WERI-Rb-1 (cell line): ENCODE measurements around the gene RNU7-1.

Experiments used
- DNase-seq: peaks from one replicate; pipeline ENCODE4 v3.0.0-alpha.2; 2020
- H3K27ac ChIP-seq: fragments of 250-450 bp; sonication (Bioruptor Pico); 2 replicates; pipeline ENCODE4 v1.5.1; 2020; ENCODE audit warnings: mild to moderate bottlenecking, moderate library complexity
- H3K27me3 ChIP-seq: fragments of 250-450 bp; sonication (Bioruptor Pico); 2 replicates; pipeline ENCODE4 v1.5.1; 2021; ENCODE audit warnings: mild to moderate bottlenecking, low read depth, moderate library complexity; ENCODE audit not compliant: insufficient read depth, severe bottlenecking
- H3K36me3 ChIP-seq: fragments of 250-450 bp; sonication (Bioruptor Pico); 2 replicates; pipeline ENCODE4 v1.5.1; 2020; ENCODE audit warnings: mild to moderate bottlenecking, moderate library complexity
- H3K4me3 ChIP-seq: 2 replicates; pipeline ENCODE4 v1.5.1; 2011; ENCODE audit warnings: low read depth, mild to moderate bottlenecking, control low read depth, low read length
- H3K9me3 ChIP-seq: fragments of 250-450 bp; sonication (Bioruptor Pico); 2 replicates; pipeline ENCODE4 v1.5.1; 2021; ENCODE audit warnings: mild to moderate bottlenecking, moderate library complexity; ENCODE audit not compliant: severe bottlenecking
- TF ChIP-seq, protein P1 (sequence below): IDR thresholded peaks from 2 replicates; pipeline ENCODE4 v1.5.1; 2011; ENCODE audit warnings: low read depth, mild to moderate bottlenecking, control low read depth, inconsistent platforms, low read length

The RNU7-1 gene

DNA sequence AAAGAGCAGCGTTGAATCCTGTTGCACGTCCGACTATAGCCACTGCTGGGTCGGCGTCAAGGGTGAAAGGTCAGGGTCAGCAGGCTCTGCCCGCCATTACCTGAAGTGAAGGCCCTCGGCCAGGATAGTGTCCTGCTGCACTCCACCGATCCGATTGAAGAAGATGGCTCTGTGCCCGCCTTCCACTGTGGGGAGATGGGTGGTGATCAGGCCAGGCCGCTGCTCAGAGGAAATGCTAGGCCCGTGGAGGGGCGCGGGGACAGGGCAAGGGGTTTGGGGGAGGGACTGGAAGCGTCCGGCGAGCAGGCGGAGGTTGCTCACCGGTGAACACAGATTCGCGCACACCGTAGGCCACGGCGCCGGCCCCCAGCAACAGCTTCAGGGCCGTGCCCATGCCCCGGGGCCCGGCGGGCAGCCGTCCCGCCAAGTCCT is 26.5 kb downstream of the RNU7-1 start:
- H3K9me3 ChIP-seq = no peaks in the 10 kb centered on the region
- no peak for DNase-seq
- H3K36me3 ChIP-seq = peaks cover 62% of the 10 kb centered on the region
- peak overlapping the region; percentile 89 for H3K27ac ChIP-seq
- TF ChIP-seq, protein P1, sequence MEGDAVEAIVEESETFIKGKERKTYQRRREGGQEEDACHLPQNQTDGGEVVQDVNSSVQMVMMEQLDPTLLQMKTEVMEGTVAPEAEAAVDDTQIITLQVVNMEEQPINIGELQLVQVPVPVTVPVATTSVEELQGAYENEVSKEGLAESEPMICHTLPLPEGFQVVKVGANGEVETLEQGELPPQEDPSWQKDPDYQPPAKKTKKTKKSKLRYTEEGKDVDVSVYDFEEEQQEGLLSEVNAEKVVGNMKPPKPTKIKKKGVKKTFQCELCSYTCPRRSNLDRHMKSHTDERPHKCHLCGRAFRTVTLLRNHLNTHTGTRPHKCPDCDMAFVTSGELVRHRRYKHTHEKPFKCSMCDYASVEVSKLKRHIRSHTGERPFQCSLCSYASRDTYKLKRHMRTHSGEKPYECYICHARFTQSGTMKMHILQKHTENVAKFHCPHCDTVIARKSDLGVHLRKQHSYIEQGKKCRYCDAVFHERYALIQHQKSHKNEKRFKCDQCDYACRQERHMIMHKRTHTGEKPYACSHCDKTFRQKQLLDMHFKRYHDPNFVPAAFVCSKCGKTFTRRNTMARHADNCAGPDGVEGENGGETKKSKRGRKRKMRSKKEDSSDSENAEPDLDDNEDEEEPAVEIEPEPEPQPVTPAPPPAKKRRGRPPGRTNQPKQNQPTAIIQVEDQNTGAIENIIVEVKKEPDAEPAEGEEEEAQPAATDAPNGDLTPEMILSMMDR = no peak
- H3K27me3 ChIP-seq = no peaks in the 10 kb centered on the region
- peak overlapping the region; percentile 99 for H3K4me3 ChIP-seq

DNA sequence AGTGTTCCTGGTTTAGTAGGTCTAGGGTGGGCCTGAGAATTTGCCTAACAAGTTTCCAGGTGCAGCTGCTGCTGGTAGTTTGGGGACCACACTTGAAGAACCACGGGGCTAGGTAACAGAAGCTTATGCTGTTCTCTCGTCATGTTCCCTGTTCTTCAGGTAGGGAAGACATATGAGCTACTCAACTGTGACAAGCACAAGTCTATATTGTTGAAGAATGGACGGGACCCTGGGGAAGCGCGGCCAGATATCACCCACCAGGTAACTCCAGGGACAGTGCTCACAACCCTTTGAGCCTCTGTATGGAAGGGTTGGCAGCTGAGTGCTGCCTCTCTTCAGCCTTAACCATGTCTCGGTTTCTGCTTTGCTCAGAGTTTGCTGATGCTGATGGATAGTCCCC is 30.6 kb downstream of the RNU7-1 start:
- TF ChIP-seq, protein P1 = no peak
- no peak for DNase-seq
- no peaks in the 10 kb centered on the region for H3K27me3 ChIP-seq
- H3K9me3 ChIP-seq = no peaks in the 10 kb centered on the region
- H3K4me3 ChIP-seq = no peak overlapping the region
- no peak overlapping the region for H3K27ac ChIP-seq
- H3K36me3 ChIP-seq = peaks cover 58% of the 10 kb centered on the region

DNA sequence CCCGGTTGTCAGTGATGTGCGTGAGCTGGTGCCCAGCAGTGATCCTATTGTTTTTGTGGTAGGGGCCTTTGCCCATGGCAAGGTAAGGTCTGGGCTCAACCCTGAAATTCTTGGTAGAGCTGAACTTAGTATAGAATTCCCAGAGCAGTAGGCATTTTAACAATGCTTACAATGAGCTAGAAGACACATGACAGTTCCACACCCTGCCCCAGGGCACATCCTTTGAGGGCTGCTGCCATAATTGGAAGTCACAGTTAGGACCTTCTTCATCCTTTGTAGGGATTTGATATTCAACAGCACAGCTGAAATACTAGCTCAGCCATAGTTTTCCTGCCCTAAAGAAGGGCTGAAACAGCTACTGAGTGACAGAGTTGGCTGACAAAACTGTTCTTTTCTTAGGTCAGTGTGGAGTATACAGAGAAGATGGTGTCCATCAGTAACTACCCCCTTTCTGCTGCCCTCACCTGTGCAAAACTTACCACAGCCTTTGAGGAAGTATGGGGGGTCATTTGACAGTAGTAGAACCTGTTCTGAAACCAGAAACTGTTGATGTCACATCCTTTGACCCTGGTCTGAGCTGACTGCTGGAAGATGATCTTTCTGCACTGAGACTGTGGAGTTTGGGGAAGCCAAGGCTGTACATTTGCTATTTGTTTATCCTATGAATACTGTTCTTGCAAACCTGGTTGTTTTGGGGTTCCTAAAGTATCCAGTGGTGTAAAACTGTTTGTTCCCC is 31.8 kb downstream of the RNU7-1 start:
- H3K27ac ChIP-seq = no peak overlapping the region
- H3K9me3 ChIP-seq = no peaks in the 10 kb centered on the region
- H3K36me3 ChIP-seq = peaks cover 64% of the 10 kb centered on the region

DNA sequence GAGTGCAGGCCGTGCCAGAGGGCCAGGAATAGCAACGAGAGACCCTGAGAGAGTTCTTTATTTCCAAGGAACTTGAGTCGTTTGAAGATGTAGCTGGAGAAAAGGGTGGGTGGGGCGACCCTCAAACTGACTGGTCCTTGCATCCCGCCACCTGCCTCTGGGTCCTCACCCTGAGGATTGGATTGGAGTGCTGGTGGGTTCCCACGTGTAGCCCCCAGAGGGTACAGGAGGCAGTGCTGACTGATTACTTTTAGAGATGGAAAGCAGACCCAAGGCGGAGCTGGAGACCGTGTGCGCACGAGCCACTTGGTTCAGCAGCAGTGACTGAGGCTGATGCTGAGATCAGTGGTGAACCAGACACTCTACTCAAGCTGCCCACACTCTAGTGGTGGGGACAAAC is 34.0 kb downstream of the RNU7-1 start:
- Histone ChIP-seq H3K36me3 (peaks cover 67% of the 10 kb centered on the region), H3K4me3 (no peak overlapping the region), H3K9me3 (no peaks in the 10 kb centered on the region), H3K27me3 (no peaks in the 10 kb centered on the region), H3K27ac (no peak overlapping the region)
- DNase-seq = no peak
- TF ChIP-seq, protein P1 = no peak

More for the DNA sequence above, 31.8 kb downstream of the RNU7-1 start:
- no peak overlapping the region for H3K4me3 ChIP-seq
- H3K27me3 ChIP-seq = no peaks in the 10 kb centered on the region
- DNase-seq = no peak
- TF ChIP-seq, protein P1 = no peak

DNA sequence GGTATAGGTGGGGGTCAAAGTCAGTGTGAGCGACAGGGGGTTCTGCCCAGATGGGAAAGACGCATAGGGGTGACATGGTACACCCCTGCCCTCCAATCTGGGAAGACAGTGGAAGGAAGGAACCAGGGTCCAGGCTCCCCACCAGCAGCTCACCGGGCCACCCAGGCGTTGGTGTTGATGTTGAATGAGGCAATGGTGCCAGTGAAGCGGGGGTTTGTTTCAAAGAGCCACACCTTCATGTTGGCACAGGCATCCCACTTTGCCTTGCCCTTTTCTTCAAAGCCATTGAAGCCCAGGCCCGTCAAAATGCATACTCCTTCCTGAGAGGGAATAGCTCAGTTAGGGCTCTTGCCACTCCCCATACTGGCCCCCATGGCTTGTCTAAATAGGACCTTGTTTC is 34.6 kb downstream of the RNU7-1 start:
- no peak for DNase-seq
- Histone ChIP-seq H3K27ac (no peak overlapping the region), H3K36me3 (peaks cover 67% of the 10 kb centered on the region), H3K9me3 (no peaks in the 10 kb centered on the region), H3K27me3 (no peaks in the 10 kb centered on the region), H3K4me3 (no peak overlapping the region)
- TF ChIP-seq, protein P1 = no peak

DNA sequence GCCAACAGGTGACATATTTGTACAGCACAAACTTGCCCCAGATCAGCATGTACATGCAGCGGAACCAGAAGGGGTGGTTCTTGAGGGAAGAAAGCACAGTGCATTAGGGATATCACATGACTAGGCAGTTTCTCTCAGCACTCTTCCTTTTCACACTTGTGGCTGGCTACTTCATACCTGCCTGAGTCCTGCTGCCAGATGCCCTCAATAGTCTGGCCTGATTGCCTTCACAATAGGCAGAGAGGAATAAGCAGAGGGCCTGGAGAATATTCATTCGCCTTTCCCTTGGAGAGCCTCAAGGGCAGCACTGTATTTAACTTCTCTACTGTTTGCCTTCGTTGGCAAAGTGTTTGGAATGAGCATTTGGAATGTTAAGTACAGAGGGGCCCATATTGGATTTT is 35.0 kb downstream of the RNU7-1 start:
- H3K27me3 ChIP-seq = no peaks in the 10 kb centered on the region
- DNase-seq = no peak
- no peaks in the 10 kb centered on the region for H3K9me3 ChIP-seq
- no peak overlapping the region for H3K4me3 ChIP-seq
- TF ChIP-seq, protein P1 = no peak
- peaks cover 66% of the 10 kb centered on the region for H3K36me3 ChIP-seq
- no peak overlapping the region for H3K27ac ChIP-seq
